GM23248 (cell line): ENCODE measurements around the gene SOWAHC.
"Not testable (repeated sequence)": the region's sequence is repeated elsewhere in the genome, so short reads cannot be mapped to it uniquely, and the experiment has no call there.

Experiments used
- EZH2 ChIP-seq: fragments of 200-600 bp; sonication (generic); IDR thresholded peaks from 2 replicates; pipeline ENCODE4 v1.6.1; 2018; ENCODE audit warnings: antibody characterized with exemption, mild to moderate bottlenecking; ENCODE audit not compliant: insufficient read depth, poor library complexity, severe bottlenecking
- EZH2phosphoT487 ChIP-seq: fragments of 200-600 bp; sonication (generic); IDR thresholded peaks from 2 replicates; pipeline ENCODE4 v1.6.1; 2018; ENCODE audit warnings: antibody characterized with exemption, moderate library complexity, mild to moderate bottlenecking, low read depth; ENCODE audit not compliant: insufficient read depth

- not testable (repeated sequence) for TF ChIP-seq EZH2, EZH2phosphoT487
These were observed 14.2 kb downstream of the SOWAHC start for GRCh38 chr2:109628321-109628720.
